HEK293T (cell line): Measurements from ENCODE around the gene RBBP9.
"Not testable (repeated sequence)": the region's sequence is repeated elsewhere in the genome, so short reads cannot be mapped to it uniquely, and the experiment has no call there.

Experiments
- CTCF ChIA-PET: fragments of 350-600 bp; formaldehyde crosslinking; extraction: SDS; loops from one replicate; lab custom pipeline; 2021; ENCODE audit warnings: antibody characterized with exemption, inconsistent platforms; lab: Yijun Ruan, JAX
- POLR2A ChIA-PET: fragments of 350-600 bp; formaldehyde crosslinking; extraction: SDS; loops from one replicate; lab custom pipeline; 2020; ENCODE audit warnings: antibody characterized with exemption, inconsistent platforms; lab: Yijun Ruan, JAX
- DNase-seq: peaks from one replicate; pipeline ENCODE4 v3.0.0; 2012; ENCODE audit warnings: mixed read lengths; ENCODE audit errors: extremely low spot score
- ARNT ChIP-seq: fragments of 450-650 bp; IDR thresholded peaks from 2 replicates; pipeline ENCODE4 v1.6.1; 2017; ENCODE audit warnings: mild to moderate bottlenecking
- BHLHE40 ChIP-seq: fragments of 450-650 bp; IDR thresholded peaks from 2 replicates; pipeline ENCODE4 v1.6.1; 2016; ENCODE audit warnings: mild to moderate bottlenecking, moderate library complexity, borderline replicate concordance
- CTBP1 ChIP-seq: fragments of 450-650 bp; IDR thresholded peaks from 2 replicates; pipeline ENCODE4 v1.6.1; 2016; ENCODE audit warnings: borderline replicate concordance
- ELF4 ChIP-seq: fragments of 450-650 bp; IDR thresholded peaks from 2 replicates; pipeline ENCODE4 v1.6.1; 2017; ENCODE audit warnings: antibody characterized with exemption
- FOXA1 ChIP-seq: fragments of 450-650 bp; IDR thresholded peaks from 2 replicates; pipeline ENCODE4 v1.6.1; 2016; ENCODE audit warnings: mild to moderate bottlenecking
- FOXK2 ChIP-seq: fragments of 450-650 bp; IDR thresholded peaks from 2 replicates; pipeline ENCODE4 v1.6.1; 2016; ENCODE audit warnings: mild to moderate bottlenecking
- FOXM1 ChIP-seq: fragments of 450-650 bp; IDR thresholded peaks from 2 replicates; pipeline ENCODE4 v1.6.1; 2017; ENCODE audit warnings: mild to moderate bottlenecking, borderline replicate concordance
- HDGF ChIP-seq: fragments of 450-650 bp; IDR thresholded peaks from 2 replicates; pipeline ENCODE4 v1.6.1; 2017; ENCODE audit warnings: antibody characterized with exemption, borderline replicate concordance
- L3MBTL2 ChIP-seq: fragments of 450-650 bp; conservative IDR thresholded peaks from 2 replicates; pipeline ENCODE4 v1.6.1; 2016; ENCODE audit warnings: mild to moderate bottlenecking
- LEF1 ChIP-seq: fragments of 450-650 bp; IDR thresholded peaks from 2 replicates; pipeline ENCODE4 v1.6.1; 2017; ENCODE audit warnings: mild to moderate bottlenecking, borderline replicate concordance
- NFRKB ChIP-seq: fragments of 450-650 bp; IDR thresholded peaks from 2 replicates; pipeline ENCODE4 v1.6.1; 2016; ENCODE audit warnings: mild to moderate bottlenecking, moderate library complexity
- SP1 ChIP-seq: fragments of 450-650 bp; IDR thresholded peaks from 2 replicates; pipeline ENCODE4 v1.6.1; 2017
- SUZ12 ChIP-seq: fragments of 450-650 bp; IDR thresholded peaks from 2 replicates; pipeline ENCODE4 v1.6.1; 2016; ENCODE audit warnings: mild to moderate bottlenecking
- TARDBP ChIP-seq: fragments of 450-650 bp; IDR thresholded peaks from 2 replicates; pipeline ENCODE4 v1.6.1; 2016
- ZNF384 ChIP-seq: fragments of 450-650 bp; IDR thresholded peaks from 2 replicates; pipeline ENCODE4 v1.6.1; 2016
- TF ChIP-seq, protein P1 (sequence below): fragments of 450-650 bp; IDR thresholded peaks from 2 replicates; pipeline ENCODE4 v1.6.1; 2016

Gene RBBP9

DNA sequence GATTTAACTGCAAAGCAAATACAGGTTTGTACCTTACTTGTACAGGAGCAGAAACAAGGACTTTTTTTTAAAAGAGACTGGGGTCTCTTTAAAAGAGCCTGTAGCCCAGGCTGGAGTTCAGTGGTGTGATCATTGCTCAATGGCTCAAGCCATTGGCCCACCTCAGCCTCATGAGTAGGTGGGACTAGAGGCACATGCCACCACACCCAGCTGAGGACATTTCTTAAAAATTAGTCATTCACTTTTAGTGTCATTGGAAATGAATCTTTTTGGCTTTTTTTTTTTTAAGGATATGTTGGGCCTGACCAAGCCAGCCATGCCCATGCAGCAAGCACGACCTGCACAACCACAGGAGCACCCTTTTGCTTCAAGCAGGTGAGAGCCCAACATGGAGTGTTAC is 27.6 kb upstream of the RBBP9 start:
- TF ChIP-seq ELF4 (no peak), HDGF (no peak), BHLHE40 (no peak), ARNT (no peak), FOXK2 (no peak), SP1 (no peak), L3MBTL2 (no peak), CTBP1 (no peak), LEF1 (no peak), NFRKB (no peak), SUZ12 (no peak), ZNF384 (no peak), TARDBP (no peak), FOXM1 (no peak), FOXA1 (no peak)
- TF ChIP-seq, protein P1, sequence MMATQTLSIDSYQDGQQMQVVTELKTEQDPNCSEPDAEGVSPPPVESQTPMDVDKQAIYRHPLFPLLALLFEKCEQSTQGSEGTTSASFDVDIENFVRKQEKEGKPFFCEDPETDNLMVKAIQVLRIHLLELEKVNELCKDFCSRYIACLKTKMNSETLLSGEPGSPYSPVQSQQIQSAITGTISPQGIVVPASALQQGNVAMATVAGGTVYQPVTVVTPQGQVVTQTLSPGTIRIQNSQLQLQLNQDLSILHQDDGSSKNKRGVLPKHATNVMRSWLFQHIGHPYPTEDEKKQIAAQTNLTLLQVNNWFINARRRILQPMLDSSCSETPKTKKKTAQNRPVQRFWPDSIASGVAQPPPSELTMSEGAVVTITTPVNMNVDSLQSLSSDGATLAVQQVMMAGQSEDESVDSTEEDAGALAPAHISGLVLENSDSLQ = no peak
- CTCF ChIA-PET = no interaction called here
- DNase-seq = no peak
- POLR2A ChIA-PET = no interaction called here

DNA sequence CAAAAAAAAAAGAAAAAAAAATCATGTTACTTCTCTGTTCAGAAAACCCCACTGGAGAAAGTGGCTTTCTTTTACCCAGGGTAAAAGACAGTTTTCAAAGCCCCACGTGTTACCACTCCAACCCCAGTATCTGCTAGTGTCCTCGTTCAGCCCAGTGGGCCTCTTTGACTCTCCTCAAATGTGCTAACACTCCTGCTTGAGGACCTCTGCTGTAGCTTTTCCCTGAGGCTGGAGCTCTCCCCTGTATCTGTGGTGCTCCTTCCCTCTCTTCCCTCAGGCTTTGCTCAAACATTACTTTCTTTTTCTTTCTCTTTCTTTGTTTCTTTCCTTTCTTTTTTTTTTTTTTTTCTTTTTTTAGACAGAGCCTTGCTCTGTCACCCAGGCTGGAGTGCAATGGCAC is 26.0 kb upstream of the RBBP9 start:
- POLR2A ChIA-PET = interaction anchor here (1.3 kb wide), 1 partner anchor 16 kb away, joined by 3 read pairs; no protein-coding TSS in a partner anchor
- CTCF ChIA-PET = no interaction called here
- no peak for DNase-seq
- TF ChIP-seq HDGF (no peak), ARNT (no peak), L3MBTL2 (no peak)

DNA sequence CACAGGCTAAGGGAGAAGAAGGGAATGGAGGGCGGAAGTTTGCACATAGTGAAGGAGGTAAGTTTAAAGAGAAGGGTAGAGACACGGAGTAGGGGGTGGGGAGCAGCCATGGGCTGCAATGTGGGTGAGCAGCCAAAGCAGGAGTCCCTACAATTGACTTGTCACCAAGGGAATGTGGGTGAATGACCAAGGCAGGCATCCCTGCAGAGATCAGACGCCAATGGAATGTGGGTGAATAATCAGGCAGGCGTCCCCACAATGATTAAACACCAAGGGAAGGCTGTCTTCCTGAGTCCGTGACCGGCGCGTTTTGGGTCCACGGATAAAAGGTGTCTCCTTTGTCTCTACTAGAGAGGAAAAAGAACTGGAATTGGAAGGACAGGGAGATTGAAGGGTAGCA is 25.0 kb upstream of the RBBP9 start:
- DNase-seq, POLR2A ChIA-PET, CTCF ChIA-PET: not testable (repeated sequence)

DNA sequence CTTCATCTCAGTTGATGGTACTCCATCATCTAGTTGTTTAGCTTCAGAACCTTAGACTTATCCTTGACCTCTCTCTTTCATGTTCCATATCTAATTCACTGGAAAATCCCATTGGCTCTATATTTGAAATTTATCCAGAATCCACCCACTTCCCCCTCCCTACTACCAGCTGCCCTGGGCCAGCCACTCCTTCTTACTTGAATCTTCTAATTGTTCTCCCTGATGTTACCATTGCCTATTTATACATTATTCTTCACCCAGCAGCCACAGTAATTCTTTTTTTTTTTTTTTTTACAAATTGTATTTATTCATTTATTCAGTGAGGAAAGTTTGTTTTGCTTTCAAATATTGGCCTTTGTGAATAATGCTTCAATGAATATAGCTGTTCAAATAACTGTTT is 18.9 kb upstream of the RBBP9 start:
- CTCF ChIA-PET = no interaction called here
- TF ChIP-seq ZNF384 = no peak
- DNase-seq = no peak
- POLR2A ChIA-PET = interaction anchor here (1.5 kb wide), 1 partner anchor 9 kb away, joined by 7 read pairs; the partner anchor contains the start of gene SEC23B

DNA sequence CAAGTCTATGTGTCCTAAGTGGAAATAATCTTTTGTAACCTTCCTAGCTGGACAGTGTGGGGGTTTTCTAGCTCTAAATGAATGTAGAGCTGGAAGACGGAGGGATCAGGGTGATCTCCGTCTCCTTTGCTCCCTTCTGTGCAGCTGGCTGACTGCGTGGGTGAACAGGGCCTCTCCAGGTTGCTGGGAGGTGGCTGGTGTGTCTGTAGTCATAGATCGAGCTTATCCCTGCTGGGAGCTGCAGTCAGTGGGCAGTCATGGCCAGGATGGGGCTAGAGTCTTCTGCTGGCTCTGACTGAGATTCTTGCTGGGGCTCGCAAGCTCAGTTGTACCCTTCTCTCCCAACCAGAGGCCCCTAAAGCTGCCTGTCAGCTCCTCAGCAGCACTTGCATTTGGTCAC is 17.1 kb upstream of the RBBP9 start:
- POLR2A ChIA-PET = no interaction called here
- CTCF ChIA-PET = no interaction called here
- TF ChIP-seq SP1 (no peak), FOXK2 (no peak), FOXA1 (no peak), L3MBTL2 (no peak), LEF1 (no peak), SUZ12 (no peak), CTBP1 (no peak), FOXM1 (no peak)
- DNase-seq = no peak

DNA sequence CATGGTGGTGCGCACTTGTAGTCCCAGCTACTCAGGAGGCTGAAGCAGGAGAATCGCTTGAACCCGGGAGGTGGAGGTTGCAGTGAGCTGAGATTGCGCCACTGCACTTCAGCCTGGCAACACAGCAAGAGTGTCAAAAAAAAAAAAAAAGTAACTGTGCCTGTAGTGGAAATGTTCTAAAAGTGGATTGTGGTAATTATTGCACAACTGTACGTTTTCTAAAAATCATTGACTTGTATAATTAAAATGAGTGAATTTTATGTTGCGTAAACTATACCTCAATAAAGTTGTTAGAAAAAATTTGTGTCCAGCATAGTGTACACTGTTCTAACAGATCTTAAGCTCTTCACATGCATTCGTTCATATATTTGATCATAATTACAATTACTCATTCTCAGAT is 16.2 kb upstream of the RBBP9 start:
- ChIA-PET CTCF (no interaction called here), POLR2A (no interaction called here)
- DNase-seq = no peak
- no peak for TF ChIP-seq ZNF384
- TF ChIP-seq FOXK2 = no peak
- no peak for TF ChIP-seq FOXA1
- TF ChIP-seq CTBP1 = no peak
- no peak for TF ChIP-seq SP1
- no peak for TF ChIP-seq SUZ12
- TF ChIP-seq TARDBP = no peak
- no peak for TF ChIP-seq NFRKB
- TF ChIP-seq FOXM1 = no peak
- TF ChIP-seq L3MBTL2 = no peak
- TF ChIP-seq ELF4 = no peak
- TF ChIP-seq LEF1 = no peak
- no peak for TF ChIP-seq ARNT
- no peak for TF ChIP-seq BHLHE40
- no peak for TF ChIP-seq HDGF
- TF ChIP-seq, protein P1 = no peak

DNA sequence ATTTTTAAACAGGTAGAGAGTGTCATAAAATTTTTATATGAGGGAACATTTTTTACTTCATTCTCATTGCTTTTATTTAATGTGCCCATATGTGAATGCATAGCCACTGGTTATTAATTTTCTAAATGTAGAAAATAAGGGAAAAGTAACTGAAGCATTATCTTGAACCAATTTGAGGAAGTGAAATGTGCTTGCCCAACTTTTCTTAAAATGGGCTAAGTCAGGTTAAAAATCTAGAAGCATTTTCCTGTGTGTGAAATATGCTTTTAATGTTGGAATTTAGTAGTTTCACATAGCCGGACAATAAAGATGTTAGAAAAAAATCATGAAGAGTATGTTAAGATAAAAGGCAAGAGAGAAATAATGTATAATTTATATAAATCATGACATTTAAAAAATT is 14.5 kb upstream of the RBBP9 start:
- DNase-seq = no peak
- TF ChIP-seq CTBP1 (no peak), SP1 (no peak), SUZ12 (no peak), L3MBTL2 (no peak)
- ChIA-PET POLR2A (no interaction called here), CTCF (no interaction called here)

DNA sequence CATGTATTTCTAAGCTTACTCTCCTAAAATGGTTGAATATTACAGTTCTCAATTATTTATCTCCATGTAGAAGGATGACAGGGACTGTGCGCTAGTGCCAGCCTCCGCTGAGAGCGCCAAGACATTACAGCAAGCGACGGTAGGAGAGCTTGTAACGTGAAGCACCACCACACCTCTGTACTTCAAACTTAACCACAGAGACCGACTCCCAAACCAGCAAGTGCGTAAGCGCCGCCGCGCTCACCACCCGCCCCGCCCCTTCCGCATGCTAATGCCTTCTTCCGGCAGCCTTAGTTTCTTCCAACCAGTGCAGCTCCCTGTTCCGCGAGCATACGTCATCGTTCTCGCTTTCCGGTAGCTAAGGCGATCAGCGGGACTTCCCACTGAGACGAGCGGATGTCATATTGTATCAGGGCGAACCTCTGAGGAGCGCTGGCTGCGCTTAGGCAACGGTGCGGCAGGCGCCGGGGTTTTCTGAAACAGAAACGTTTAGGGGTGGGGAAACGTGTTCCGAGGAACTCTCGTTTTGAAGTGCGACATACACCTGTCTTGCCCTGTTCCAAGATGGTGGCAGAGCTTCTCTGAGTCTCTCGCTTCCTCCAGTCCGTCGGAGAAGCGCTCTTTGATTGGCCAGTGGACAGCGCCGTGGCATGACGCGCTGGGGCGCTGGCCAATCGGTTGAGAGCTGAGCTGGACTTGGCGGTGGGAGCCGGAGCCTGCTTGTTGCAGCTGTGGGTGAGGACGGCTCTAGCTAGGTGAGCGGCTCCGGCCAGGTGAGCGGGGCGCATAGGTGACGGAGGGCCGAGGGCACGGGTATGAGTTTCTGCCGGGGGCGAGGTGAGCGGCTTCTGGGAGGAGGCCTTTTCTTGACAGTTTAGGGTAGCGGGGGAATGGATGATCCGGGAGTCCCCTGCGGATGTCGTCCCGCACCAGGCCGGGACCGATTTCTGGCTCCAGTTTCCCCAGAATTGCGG is 10.5 kb upstream of the RBBP9 start, which contains the start of gene SEC23B:
SEC23B (plus strand) TSS at position 723 of the 974 bp plus-strand sequence. CDS start 2,896 bp downstream, outside the sequence.
- ChIA-PET CTCF (interaction anchor here (1.2 kb wide), 1 partner anchor 10 kb away, joined by 6 read pairs; the partner anchor contains the start of gene RBBP9), POLR2A (interaction anchor here (0.7 to 3.2 kb wide), 25 partner anchors 8 to 977 kb away, joined by 3 to 113 read pairs (median 5); partner anchors contain the start of genes BFSP1, DZANK1, POLR3F and RBBP9)

More for the DNA sequence above, 10.5 kb upstream of the RBBP9 start, which contains the start of gene SEC23B:
- TF ChIP-seq ZNF384 = no peak
- no peak for TF ChIP-seq FOXK2
- TF ChIP-seq TARDBP = no peak
- TF ChIP-seq ARNT = no peak
- TF ChIP-seq SUZ12 = no peak
- peak; percentile 52 for TF ChIP-seq L3MBTL2
- no peak for TF ChIP-seq FOXA1
- no peak for TF ChIP-seq CTBP1
- TF ChIP-seq HDGF = no peak
- TF ChIP-seq NFRKB = peak; percentile 57; the same call in 1 of the 2 replicates
- TF ChIP-seq FOXM1 = no peak
- TF ChIP-seq SP1 = no peak
- TF ChIP-seq, protein P1 = peak; percentile 59; the same call in 1 of the 2 replicates
- peak; percentile 42 for TF ChIP-seq ELF4
- no peak for TF ChIP-seq LEF1
- TF ChIP-seq BHLHE40 = no peak
- peak; percentile 92 for DNase-seq
